CD4-positive, alpha-beta T cell (primary cell): ENCODE measurements around the gene NR3C2. TPM values are rescaled to one million over a fixed set of nuclear protein-coding genes. Genes with fewer than 3 reads are reported as not detected.

Experiments used
- ATAC-seq: fragments of 200-7000 bp; cut with Tn5 transposase; one replicate; pipeline ENCODE4 v1.10.0; 2022; ENCODE audit warnings: mild to moderate bottlenecking; ENCODE audit not compliant: poor library complexity
- CTCF ChIA-PET: fragments of 350-600 bp; sonication (Branson Sonifier 250); formaldehyde crosslinking; loops from one replicate; lab custom pipeline; 2021; ENCODE audit warnings: antibody characterized with exemption, inconsistent platforms; lab: Charles Lee
- POLR2A ChIA-PET: fragments of 350-600 bp; sonication (Branson Sonifier 250); formaldehyde crosslinking; loops from one replicate; lab custom pipeline; 2021; ENCODE audit warnings: antibody characterized with exemption, inconsistent platforms; lab: Charles Lee
- DNase-seq, 14 experiments: peaks; one replicate each; pipeline ENCODE4 v3.0.0-alpha.2; 2013 to 2020; ENCODE audit warnings: mixed read lengths in 2 of 14
- H3K27ac ChIP-seq, 2 donors: one replicate each; pipeline versions ENCODE4 v1.5.1 to v1.7.0; 2013; ENCODE audit warnings: low read length in 2 of 2, low read depth in 1 of 2, mild to moderate bottlenecking in 1 of 2
- H3K27me3 ChIP-seq, 2 experiments: 1 replicate in 1 of 2; 2 replicates in 1 of 2; pipeline versions ENCODE4 v1.6.1 to v1.7.0; 2013; ENCODE audit warnings: low read length in 2 of 2, control low read depth in 1 of 2, mild to moderate bottlenecking in 1 of 2, moderate library complexity in 1 of 2; ENCODE audit not compliant: insufficient read depth in 2 of 2, control insufficient read depth in 1 of 2
- H3K36me3 ChIP-seq: one replicate; pipeline ENCODE4 v1.6.1; 2013; ENCODE audit warnings: low read length, control low read depth; ENCODE audit not compliant: insufficient read depth
- H3K4me1 ChIP-seq: one replicate; pipeline ENCODE4 v1.6.1; 2013; ENCODE audit warnings: low read length, control low read depth; ENCODE audit not compliant: insufficient read depth
- H3K4me3 ChIP-seq: one replicate; pipeline ENCODE4 v1.5.1; 2013; ENCODE audit warnings: mild to moderate bottlenecking, low read length, moderate library complexity
- H3K9me3 ChIP-seq, 2 experiments: 1 replicate in 1 of 2; 2 replicates in 1 of 2; pipeline versions ENCODE4 v1.6.1 to v1.7.0; 2013; ENCODE audit warnings: low read length in 2 of 2, mild to moderate bottlenecking in 2 of 2, control low read depth in 1 of 2, moderate library complexity in 1 of 2; ENCODE audit not compliant: control insufficient read depth in 1 of 2, insufficient read depth in 1 of 2
- H3K27ac Mint-ChIP-seq: one replicate; pipeline ENCODE4 v1.8.0; 2020; ENCODE audit warnings: mixed read lengths
- H3K27me3 Mint-ChIP-seq: one replicate; pipeline ENCODE4 v1.8.0; 2021; ENCODE audit warnings: mixed read lengths
- H3K36me3 Mint-ChIP-seq: one replicate; pipeline ENCODE4 v1.8.0; 2021; ENCODE audit warnings: low read depth, mixed read lengths
- H3K4me1 Mint-ChIP-seq: one replicate; pipeline ENCODE4 v1.8.0; 2021; ENCODE audit warnings: low read depth, mixed read lengths
- H3K4me3 Mint-ChIP-seq: one replicate; pipeline ENCODE4 v1.8.0; 2020; ENCODE audit warnings: mild to moderate bottlenecking, mixed read lengths
- H3K9me3 Mint-ChIP-seq: one replicate; pipeline ENCODE4 v1.8.0; 2020; ENCODE audit warnings: mixed read lengths
- intact Hi-C, 2 experiments: fragments of 100-400 bp; cut with DNase I in 1 of 2; cut with micrococcal nuclease in 1 of 2; formaldehyde crosslinking; loops; one replicate each; pipeline versions ENCODE4 v1.15.1 to v1.9.0; 2023 to 2025; cut with DNase I, micrococcal nuclease
- total RNA-seq, 174 experiments: library from RNA in 2 of 174; stranded (reverse) in 2 of 174; gene quantifications; one replicate each; pipeline ENCODE4 v1.2.3 and lab custom pipeline; 2021 to 2026
- TF ChIP-seq, protein P1 (sequence below): fragments of 200-600 bp; IDR thresholded peaks from one replicate; pipeline ENCODE4 v1.8.0; 2022; ENCODE audit warnings: antibody characterized with exemption, mild to moderate bottlenecking

The NR3C2 gene
- total RNA-seq, 2 experiments from 2014 or later = 31.6 to 35.0 TPM

GRCh38 chr4:148029781-148030180 lies 412.4 kb downstream of the NR3C2 start:
- DNase-seq = no peak

More at GRCh38 chr4:148029781-148030180, 412.4 kb downstream of the NR3C2 start:
- TF ChIP-seq, protein P1, sequence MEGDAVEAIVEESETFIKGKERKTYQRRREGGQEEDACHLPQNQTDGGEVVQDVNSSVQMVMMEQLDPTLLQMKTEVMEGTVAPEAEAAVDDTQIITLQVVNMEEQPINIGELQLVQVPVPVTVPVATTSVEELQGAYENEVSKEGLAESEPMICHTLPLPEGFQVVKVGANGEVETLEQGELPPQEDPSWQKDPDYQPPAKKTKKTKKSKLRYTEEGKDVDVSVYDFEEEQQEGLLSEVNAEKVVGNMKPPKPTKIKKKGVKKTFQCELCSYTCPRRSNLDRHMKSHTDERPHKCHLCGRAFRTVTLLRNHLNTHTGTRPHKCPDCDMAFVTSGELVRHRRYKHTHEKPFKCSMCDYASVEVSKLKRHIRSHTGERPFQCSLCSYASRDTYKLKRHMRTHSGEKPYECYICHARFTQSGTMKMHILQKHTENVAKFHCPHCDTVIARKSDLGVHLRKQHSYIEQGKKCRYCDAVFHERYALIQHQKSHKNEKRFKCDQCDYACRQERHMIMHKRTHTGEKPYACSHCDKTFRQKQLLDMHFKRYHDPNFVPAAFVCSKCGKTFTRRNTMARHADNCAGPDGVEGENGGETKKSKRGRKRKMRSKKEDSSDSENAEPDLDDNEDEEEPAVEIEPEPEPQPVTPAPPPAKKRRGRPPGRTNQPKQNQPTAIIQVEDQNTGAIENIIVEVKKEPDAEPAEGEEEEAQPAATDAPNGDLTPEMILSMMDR = no peak
- CTCF ChIA-PET = interaction anchor here (1.2 kb wide), 1 partner anchor 10 kb away, joined by 3 read pairs; no protein-coding TSS in a partner anchor
- no peaks in the 10 kb centered on the region for H3K4me1 Mint-ChIP-seq
- no peaks in the 10 kb centered on the region for H3K27me3 ChIP-seq
- no peak overlapping the region for H3K27ac Mint-ChIP-seq
- no peaks in the 10 kb centered on the region for H3K27me3 Mint-ChIP-seq
- peaks cover 4% of the 10 kb centered on the region for H3K9me3 Mint-ChIP-seq
- H3K36me3 Mint-ChIP-seq = no peaks in the 10 kb centered on the region
- no peaks in the 10 kb centered on the region for H3K4me1 ChIP-seq
- H3K4me3 ChIP-seq = no peak overlapping the region
- intact Hi-C loops = loop anchor here in 1 of 2 experiments (10.0 kb wide), 2 partner anchors 745 to 995 kb away; no protein-coding TSS in a partner anchor
- no peak overlapping the region for H3K27ac ChIP-seq
- POLR2A ChIA-PET = interaction anchor here (1.0 kb wide), 1 partner anchor 23 kb away, joined by 3 read pairs; no protein-coding TSS in a partner anchor
- ATAC-seq = no peak
- no peak overlapping the region for H3K4me3 Mint-ChIP-seq
- no peaks in the 10 kb centered on the region for H3K36me3 ChIP-seq
- H3K9me3 ChIP-seq = no peaks in the 10 kb centered on the region
